GM23338 (cell line): Measurements from ENCODE around the gene COA8. TPM values are rescaled to one million over a fixed set of nuclear protein-coding genes. Genes with fewer than 3 reads are reported as not detected.

Experiments used
- ATAC-seq: fragments of 200-7000 bp; cut with Tn5 transposase; 3 replicates; pipeline ENCODE4 v1.9.1; 2020
- DNase-seq: peaks from one replicate; pipeline ENCODE4 v3.0.0-alpha.2; 2015; ENCODE audit warnings: low spot score
- H2AFZ ChIP-seq: fragments of 200-600 bp; sonication (generic); 2 replicates; pipeline ENCODE4 v1.8.0; 2016; ENCODE audit warnings: antibody characterized with exemption, mild to moderate bottlenecking, moderate library complexity
- H3F3A ChIP-seq: fragments of 200-600 bp; sonication (generic); replicated peaks from 2 replicates; pipeline ENCODE4 v1.8.0; 2017; ENCODE audit warnings: antibody characterized with exemption, mixed run types, low read depth
- H3K27ac ChIP-seq: fragments of 200-600 bp; sonication (generic); 2 replicates; pipeline ENCODE4 v1.6.1; 2016; ENCODE audit warnings: low read depth
- H3K27me3 ChIP-seq: fragments of 200-600 bp; sonication (generic); 2 replicates; pipeline ENCODE4 v1.8.0; 2016; ENCODE audit warnings: mild to moderate bottlenecking, mixed run types, moderate library complexity; ENCODE audit not compliant: insufficient read depth
- H3K36me3 ChIP-seq: fragments of 200-600 bp; sonication (generic); 2 replicates; pipeline ENCODE4 v1.8.0; 2016; ENCODE audit warnings: mild to moderate bottlenecking; ENCODE audit not compliant: insufficient read depth
- H3K4me1 ChIP-seq: fragments of 200-600 bp; sonication (generic); 2 replicates; pipeline ENCODE4 v1.8.0; 2016; ENCODE audit warnings: mild to moderate bottlenecking, moderate library complexity; ENCODE audit not compliant: insufficient read depth
- H3K4me2 ChIP-seq: fragments of 200-600 bp; sonication (generic); 2 replicates; pipeline ENCODE4 v1.7.1; 2017; ENCODE audit warnings: mixed run types
- H3K4me3 ChIP-seq: fragments of 200-600 bp; sonication (generic); 2 replicates; pipeline ENCODE4 v1.6.1; 2016; ENCODE audit warnings: mixed run types
- H3K79me2 ChIP-seq: fragments of 200-600 bp; sonication (generic); replicated peaks from 2 replicates; pipeline ENCODE4 v1.8.0; 2017; ENCODE audit warnings: mild to moderate bottlenecking; ENCODE audit not compliant: insufficient read depth
- H3K9me2 ChIP-seq: fragments of 200-600 bp; sonication (generic); 2 replicates; pipeline ENCODE4 v1.8.0; 2017; ENCODE audit not compliant: insufficient read depth
- H4K20me1 ChIP-seq: fragments of 200-600 bp; sonication (generic); replicated peaks from 2 replicates; pipeline ENCODE4 v1.8.0; 2017; ENCODE audit warnings: mild to moderate bottlenecking; ENCODE audit not compliant: insufficient read depth
- H3K27ac Mint-ChIP-seq: 2 replicates; pipeline ENCODE4 v1.8.0; 2020; ENCODE audit warnings: inconsistent platforms, mild to moderate bottlenecking, moderate library complexity, mixed read lengths
- H3K27me3 Mint-ChIP-seq: 3 replicates; pipeline ENCODE4 v1.8.0; 2022; ENCODE audit warnings: low read depth, mild to moderate bottlenecking, moderate library complexity, mixed read lengths, inconsistent platforms; ENCODE audit not compliant: insufficient read depth, poor library complexity
- H3K36me3 Mint-ChIP-seq: 3 replicates; pipeline ENCODE4 v1.8.0; 2021; ENCODE audit warnings: low read depth, mild to moderate bottlenecking, inconsistent platforms, moderate library complexity, mixed read lengths
- H3K4me1 Mint-ChIP-seq: 3 replicates; pipeline ENCODE4 v1.8.0; 2020; ENCODE audit warnings: mild to moderate bottlenecking, inconsistent platforms, mixed read lengths
- H3K4me3 Mint-ChIP-seq: 3 replicates; pipeline ENCODE4 v1.8.0; 2021; ENCODE audit warnings: moderate library complexity, mild to moderate bottlenecking, inconsistent platforms, mixed read lengths
- H3K9me3 Mint-ChIP-seq: 3 replicates; pipeline ENCODE4 v1.8.0; 2020; ENCODE audit warnings: moderate library complexity, mild to moderate bottlenecking, inconsistent platforms, mixed read lengths
- CTCF ChIP-seq, 2 experiments: fragments of 200-600 bp in 1 of 2; sonication (generic) in 1 of 2; conservative IDR thresholded peaks; 2 replicates each; pipeline versions ENCODE4 v1.5.1 to v1.6.1; 2016 to 2017; ENCODE audit warnings: antibody characterized with exemption in 2 of 2, low read depth in 2 of 2, mild to moderate bottlenecking in 2 of 2, moderate library complexity in 1 of 2
- ETS1 ChIP-seq: IDR thresholded peaks from 2 replicates; pipeline ENCODE4 v1.6.1; 2016; ENCODE audit warnings: antibody characterized with exemption
- EZH2 ChIP-seq: fragments of 200-600 bp; sonication (generic); IDR thresholded peaks from one replicate; pipeline ENCODE4 v1.8.0; 2017; ENCODE audit warnings: antibody characterized with exemption, mild to moderate bottlenecking, low read depth; ENCODE audit not compliant: unreplicated experiment
- EZH2phosphoT487 ChIP-seq: fragments of 200-600 bp; sonication (generic); IDR thresholded peaks from one replicate; pipeline ENCODE4 v1.8.1; 2018; ENCODE audit warnings: antibody characterized with exemption; ENCODE audit not compliant: unreplicated experiment
- JUNB ChIP-seq: IDR thresholded peaks from one replicate; pipeline ENCODE4 v1.6.1; 2016; ENCODE audit warnings: antibody characterized with exemption; ENCODE audit not compliant: unreplicated experiment
- NANOG ChIP-seq: IDR thresholded peaks from 2 replicates; pipeline ENCODE4 v1.6.1; 2016; ENCODE audit warnings: antibody characterized with exemption, borderline replicate concordance
- POLR2AphosphoS5 ChIP-seq: IDR thresholded peaks from 2 replicates; pipeline ENCODE4 v1.6.1; 2016; ENCODE audit warnings: antibody characterized with exemption, low read depth
- REST ChIP-seq: IDR thresholded peaks from one replicate; pipeline ENCODE4 v1.6.1; 2018; ENCODE audit warnings: antibody characterized with exemption; ENCODE audit not compliant: unreplicated experiment
- STAT1 ChIP-seq: IDR thresholded peaks from one replicate; pipeline ENCODE4 v1.6.1; 2016; ENCODE audit warnings: antibody characterized with exemption; ENCODE audit not compliant: unreplicated experiment
- ZNF114 ChIP-seq: fragments of 250-450 bp; sonication (Bioruptor Pico); IDR thresholded peaks from 2 replicates; pipeline ENCODE4 v1.5.0; 2020; ENCODE audit warnings: mild to moderate bottlenecking, moderate library complexity
- ZNF331 ChIP-seq: fragments of 250-450 bp; sonication (Bioruptor Pico); IDR thresholded peaks from 2 replicates; pipeline ENCODE4 v1.5.0; 2020; ENCODE audit warnings: low read depth, mild to moderate bottlenecking, moderate library complexity
- ZNF462 ChIP-seq: fragments of 250-450 bp; sonication (Bioruptor Pico); IDR thresholded peaks from 2 replicates; pipeline ENCODE4 v1.5.0; 2020; ENCODE audit warnings: mild to moderate bottlenecking, moderate library complexity
- polyA plus RNA-seq: library from polyadenylated mRNA; unstranded; fragments of >200 nt; fragmentation: Nextera tagmentation; extraction: Ambion mirVana; gene quantifications from 2 replicates; pipeline ENCODE4 v1.2.1, GENCODE V29; 2016
- total RNA-seq: library from RNA; depleted of rRNA; stranded (reverse); fragments of >200 nt; shearing (Covaris generic); gene quantifications from 2 replicates; pipeline ENCODE4 v1.2.3, GENCODE V29; 2014

The COA8 gene
- total and polyA plus RNA-seq, 2 experiments from 2014 or later: 61.3 to 130 TPM

- peaks cover 3% of the 10 kb centered on the region; the same call in 1 of the 2 replicates for H4K20me1 ChIP-seq
- H3K79me2 ChIP-seq: 0 out of 2 replicates have a peak, but pooled peaks cover 12% of the 10 kb centered on the region
- H3K27ac Mint-ChIP-seq: no peak overlapping the region
- no peak overlapping the region for H3K4me3 ChIP-seq
- H3K4me1 ChIP-seq: no peaks in the 10 kb centered on the region
- no peak overlapping the region for H2AFZ ChIP-seq
- H3K4me1 Mint-ChIP-seq: no peaks in the 10 kb centered on the region
- H3K9me3 Mint-ChIP-seq: no peaks in the 10 kb centered on the region
- DNase-seq (peak; percentile 53), ATAC-seq (peak; percentile 92)
- peaks cover 4% of the 10 kb centered on the region; the same call in 1 of the 2 replicates for H3F3A ChIP-seq
- H3K36me3 ChIP-seq: peaks cover 3% of the 10 kb centered on the region
- TF ChIP-seq REST (no peak), CTCF (conservative IDR thresholded peaks at IDR 0.05; ENCODE audit: low read depth in 2 of 2) (no peak), NANOG (no peak), ETS1 (no peak), ZNF331 (CRISPR knock-in tag) (no peak), EZH2 (no peak), EZH2phosphoT487 (no peak), ZNF462 (CRISPR knock-in tag) (no peak), POLR2AphosphoS5 (no peak), ZNF114 (CRISPR knock-in tag) (no peak), STAT1 (no peak), JUNB (no peak)
- peaks cover 29% of the 10 kb centered on the region for H3K36me3 Mint-ChIP-seq
- no peak overlapping the region for H3K27ac ChIP-seq
- H3K9me2 ChIP-seq: no peaks in the 10 kb centered on the region
- no peaks in the 10 kb centered on the region for H3K27me3 Mint-ChIP-seq
- no peaks in the 10 kb centered on the region for H3K27me3 ChIP-seq
- H3K4me3 Mint-ChIP-seq: no peak overlapping the region
- no peak overlapping the region for H3K4me2 ChIP-seq
Observed at GRCh38 chr14:103576371-103577024, 13.7 kb downstream of the COA8 start.
